ENCODE data around the gene TRHDE.
"Not testable (repeated sequence)": the region's sequence is repeated elsewhere in the genome, so short reads cannot be mapped to it uniquely, and the experiment has no call there.

Gene TRHDE

DNA sequence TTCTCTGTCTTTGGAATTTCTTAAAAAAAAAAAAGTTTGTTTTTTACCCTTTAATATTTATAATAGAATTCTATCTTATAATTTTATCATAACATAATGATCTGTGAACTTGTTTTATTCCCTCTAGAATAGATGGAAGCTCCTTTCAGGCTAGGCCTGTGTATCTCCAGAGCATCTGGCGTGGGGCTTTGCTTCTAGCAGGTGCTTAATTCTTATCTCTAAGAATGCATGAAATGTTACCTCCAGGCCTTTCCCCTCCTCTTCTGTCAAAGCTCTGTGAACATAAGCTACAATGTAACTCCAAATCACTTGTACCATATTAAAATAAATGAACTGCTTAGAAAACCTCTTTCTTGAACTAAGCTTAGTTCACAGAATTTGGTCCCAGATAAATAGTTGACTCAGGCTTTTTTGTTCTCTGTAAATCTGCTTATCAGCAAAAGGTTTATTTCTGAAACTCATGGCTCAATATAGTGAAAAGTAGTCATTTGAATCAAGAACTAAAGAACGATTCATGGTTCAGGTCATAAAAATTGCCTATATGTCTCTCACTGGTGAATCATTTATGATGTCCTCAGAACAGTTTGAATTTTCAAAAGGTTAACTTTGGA is 407.1 kb downstream of the TRHDE start:
- TF ChIP-seq, protein P1, sequence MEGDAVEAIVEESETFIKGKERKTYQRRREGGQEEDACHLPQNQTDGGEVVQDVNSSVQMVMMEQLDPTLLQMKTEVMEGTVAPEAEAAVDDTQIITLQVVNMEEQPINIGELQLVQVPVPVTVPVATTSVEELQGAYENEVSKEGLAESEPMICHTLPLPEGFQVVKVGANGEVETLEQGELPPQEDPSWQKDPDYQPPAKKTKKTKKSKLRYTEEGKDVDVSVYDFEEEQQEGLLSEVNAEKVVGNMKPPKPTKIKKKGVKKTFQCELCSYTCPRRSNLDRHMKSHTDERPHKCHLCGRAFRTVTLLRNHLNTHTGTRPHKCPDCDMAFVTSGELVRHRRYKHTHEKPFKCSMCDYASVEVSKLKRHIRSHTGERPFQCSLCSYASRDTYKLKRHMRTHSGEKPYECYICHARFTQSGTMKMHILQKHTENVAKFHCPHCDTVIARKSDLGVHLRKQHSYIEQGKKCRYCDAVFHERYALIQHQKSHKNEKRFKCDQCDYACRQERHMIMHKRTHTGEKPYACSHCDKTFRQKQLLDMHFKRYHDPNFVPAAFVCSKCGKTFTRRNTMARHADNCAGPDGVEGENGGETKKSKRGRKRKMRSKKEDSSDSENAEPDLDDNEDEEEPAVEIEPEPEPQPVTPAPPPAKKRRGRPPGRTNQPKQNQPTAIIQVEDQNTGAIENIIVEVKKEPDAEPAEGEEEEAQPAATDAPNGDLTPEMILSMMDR (conservative IDR thresholded peaks at IDR 0.05; ENCODE audit: low read depth, low read length): no peak
- no peak overlapping the region for H3K4me3 ChIP-seq (ENCODE audit: low read length)
- peak; percentile 11 for DNase-seq (ENCODE audit: low read depth)

DNA sequence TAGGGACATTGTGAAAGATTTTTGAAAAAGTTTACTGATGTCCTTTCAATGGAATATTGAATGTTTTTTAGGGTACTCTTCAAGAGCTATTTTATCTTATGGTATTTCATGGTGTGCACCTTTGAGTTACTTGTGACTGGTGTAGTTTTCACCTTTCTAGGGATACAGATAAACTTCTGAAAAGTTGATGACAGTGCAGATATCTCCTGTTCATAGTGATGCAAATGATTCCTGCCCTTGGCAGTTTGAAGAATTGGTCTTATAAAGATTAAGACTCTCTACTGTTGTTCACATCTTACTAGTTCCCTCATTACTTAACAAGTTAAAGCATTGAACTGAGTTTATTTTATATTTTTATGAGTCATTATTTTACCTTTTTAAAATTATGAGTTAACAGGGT is 408.9 kb downstream of the TRHDE start:
- no peak for DNase-seq (ENCODE audit: low read depth)
- TF ChIP-seq, protein P1 (conservative IDR thresholded peaks at IDR 0.05; ENCODE audit: low read depth, low read length): no peak
- H3K4me3 ChIP-seq (ENCODE audit: low read length): no peak overlapping the region

DNA sequence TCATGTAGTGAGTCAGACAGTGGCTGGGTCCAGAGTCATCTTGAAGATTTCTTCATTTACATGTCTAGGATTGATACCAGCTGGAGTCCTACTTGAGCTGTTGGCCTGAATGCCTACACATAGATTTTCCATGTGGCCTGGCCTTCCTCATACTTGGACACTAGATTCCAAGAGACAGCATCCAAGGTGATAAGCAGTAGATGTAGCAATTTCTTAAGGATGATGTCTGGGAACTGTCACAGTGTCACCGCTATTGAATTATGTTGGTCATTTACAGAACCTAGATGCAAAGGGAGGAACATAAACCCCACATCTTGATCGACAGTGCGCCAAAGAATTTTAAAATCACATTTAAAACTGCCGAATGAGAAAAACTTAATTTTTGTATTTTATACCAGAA is 412.3 kb downstream of the TRHDE start:
- TF ChIP-seq, protein P1 (conservative IDR thresholded peaks at IDR 0.05; ENCODE audit: low read depth, low read length): no peak
- no peak for DNase-seq (ENCODE audit: low read depth)
- H3K4me3 ChIP-seq (ENCODE audit: low read length): no peak overlapping the region

DNA sequence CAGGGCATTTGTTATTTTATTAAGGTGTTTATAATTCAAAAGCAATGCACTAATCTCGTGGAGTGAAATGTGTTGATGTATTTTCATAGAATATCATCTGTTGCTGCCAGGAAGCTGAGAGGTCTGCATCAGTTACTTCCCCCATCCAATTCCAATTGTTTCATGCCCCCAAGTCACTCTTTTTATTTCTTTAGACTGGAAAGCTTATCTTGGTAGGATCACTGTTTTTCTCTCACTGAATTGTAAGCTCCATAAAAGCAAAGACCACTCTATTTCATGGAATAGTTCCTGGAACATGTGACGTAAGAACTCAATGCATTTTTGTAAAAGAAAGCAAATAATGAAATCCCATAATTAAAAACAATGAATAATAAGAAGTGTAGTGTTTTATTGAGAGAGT is 420.2 kb downstream of the TRHDE start:
- DNase-seq (ENCODE audit: low read depth): no peak
- TF ChIP-seq, protein P1 (conservative IDR thresholded peaks at IDR 0.05; ENCODE audit: low read depth, low read length): no peak
- H3K4me3 ChIP-seq (ENCODE audit: low read length): no peak overlapping the region

DNA sequence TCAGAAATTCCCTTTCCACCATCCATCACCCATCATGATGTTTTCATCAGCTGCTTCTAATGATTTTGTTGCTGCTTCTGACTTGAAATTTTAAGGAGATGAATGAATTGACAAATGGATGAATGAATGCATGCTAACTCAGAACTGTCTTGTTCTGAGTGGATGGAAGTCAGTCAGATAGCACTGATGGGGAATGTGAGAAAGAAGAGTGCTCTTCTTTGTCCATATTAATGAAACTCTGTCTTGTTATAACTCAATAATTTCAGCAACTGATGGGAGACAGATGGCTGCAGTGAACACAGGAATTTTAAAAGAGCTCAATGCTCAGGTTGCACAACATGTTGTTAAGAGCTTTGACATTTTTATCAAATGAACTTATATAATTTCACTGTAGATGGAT is 422.0 kb downstream of the TRHDE start:
- TF ChIP-seq, protein P1 (conservative IDR thresholded peaks at IDR 0.05; ENCODE audit: low read depth, low read length): no peak
- no peak for DNase-seq (ENCODE audit: low read depth)
- H3K4me3 ChIP-seq (ENCODE audit: low read length): no peak overlapping the region

DNA sequence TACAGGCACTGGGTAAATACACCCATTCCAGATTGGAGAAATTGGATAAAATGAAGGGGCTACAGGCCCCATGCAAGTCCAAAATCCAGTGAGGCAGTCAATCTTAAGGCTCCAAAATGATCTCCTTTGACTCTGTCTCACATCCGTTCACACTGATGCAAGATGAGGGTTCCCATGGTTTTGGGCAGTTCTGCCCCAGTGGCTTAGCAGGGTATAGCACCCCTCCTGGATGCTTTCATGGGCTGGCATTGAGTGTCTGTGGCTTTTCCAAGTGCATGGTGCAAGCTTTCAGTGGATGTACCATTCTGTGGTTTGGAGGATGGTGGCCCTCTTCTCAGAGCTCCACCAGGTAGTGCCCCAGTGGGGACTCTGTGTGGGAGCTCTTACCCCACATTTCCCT is 427.2 kb downstream of the TRHDE start:
- TF ChIP-seq, protein P1 (conservative IDR thresholded peaks at IDR 0.05; ENCODE audit: low read depth, low read length): no peak
- no peak for DNase-seq (ENCODE audit: low read depth)
- H3K4me3 ChIP-seq (ENCODE audit: low read length): no peak overlapping the region

DNA sequence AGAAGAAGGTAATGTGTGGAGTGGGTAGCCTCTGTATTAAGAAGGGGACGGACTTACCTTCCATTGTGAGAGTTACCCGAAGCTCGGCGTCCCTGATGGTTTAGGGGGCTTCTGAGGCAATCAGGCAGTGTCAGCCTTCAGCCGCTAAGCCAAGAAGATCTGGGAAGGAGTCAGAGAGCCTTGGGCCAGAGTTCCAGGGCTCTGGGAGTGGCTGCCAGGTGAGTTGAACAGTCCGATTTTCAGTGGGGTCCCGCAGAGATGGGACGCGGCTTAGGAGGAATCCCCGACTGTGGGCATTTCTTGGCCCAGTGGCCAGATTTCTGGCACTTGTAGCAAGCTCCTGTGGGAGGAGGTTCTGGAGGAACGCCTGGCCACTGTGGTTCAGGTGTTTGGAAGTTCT is 439.9 kb downstream of the TRHDE start:
- not testable (repeated sequence) for DNase-seq (ENCODE audit: low read depth); H3K4me3 ChIP-seq (ENCODE audit: low read length)

DNA sequence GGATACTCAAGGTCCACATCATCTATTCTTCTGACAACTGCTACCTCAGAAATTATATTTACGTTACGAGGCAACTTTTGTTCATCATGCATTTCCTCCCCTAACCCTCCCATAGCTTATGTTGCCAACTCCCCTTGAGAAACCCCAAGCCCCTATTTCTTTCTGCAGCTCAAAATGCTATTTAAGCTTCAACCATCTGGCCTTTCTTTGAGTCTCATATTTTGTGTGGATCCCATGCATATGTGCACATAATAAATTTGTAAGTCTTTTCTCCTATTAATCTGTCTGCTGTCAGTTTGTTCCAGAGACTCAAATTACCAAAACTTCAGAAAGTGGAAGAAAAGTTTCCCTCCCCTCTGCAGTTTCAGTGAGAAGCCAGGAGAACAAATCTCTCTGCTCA is 444.1 kb downstream of the TRHDE start:
- no peak for DNase-seq (ENCODE audit: low read depth)
- TF ChIP-seq, protein P1 (conservative IDR thresholded peaks at IDR 0.05; ENCODE audit: low read depth, low read length): no peak
- H3K4me3 ChIP-seq (ENCODE audit: low read length): no peak overlapping the region

Measured in retinal pigment epithelial cell (primary cell).